H1 (cell line): ENCODE measurements around the gene ANKRD27. TPM values are rescaled to one million over a fixed set of nuclear protein-coding genes. Genes with fewer than 3 reads are reported as not detected.

Source experiments
- CTCF ChIA-PET: fragments of 300-600 bp; sonication (Branson Sonifier 250); formaldehyde crosslinking; loops from one replicate; lab custom pipeline; 2021; ENCODE audit not compliant: partially characterized antibody; lab: Charles Lee
- POLR2A ChIA-PET: fragments of 300-600 bp; sonication (Branson Sonifier 250); formaldehyde crosslinking; loops from one replicate; lab custom pipeline; 2021; ENCODE audit warnings: inconsistent platforms; ENCODE audit not compliant: partially characterized antibody; lab: Charles Lee
- DNase-seq, 2 experiments: peaks; one replicate each; pipeline versions ENCODE4 v3.0.0 to v3.0.0-alpha.2; 2010 to 2022; ENCODE audit warnings: low spot score in 2 of 2, low read depth in 1 of 2, mixed read lengths in 1 of 2
- FAIRE-seq: peaks from 2 replicates; lab custom pipeline; 2011; peaks lifted over from hg19 to GRCh38; lab: Jason Lieb, UNC
- H2AFZ ChIP-seq: 2 replicates; pipeline ENCODE4 v1.8.1; 2012; ENCODE audit warnings: low read length, inconsistent platforms
- H2AK5ac ChIP-seq: 2 replicates; pipeline ENCODE4 v1.6.1; 2013; ENCODE audit warnings: low read depth, low read length
- H2BK120ac ChIP-seq: replicated peaks from 2 replicates; pipeline ENCODE3; 2013; ENCODE audit warnings: low read depth, low read length, inconsistent platforms
- H2BK12ac ChIP-seq: 2 replicates; pipeline ENCODE4 v1.6.1; 2013; ENCODE audit warnings: low read depth, low read length
- H2BK15ac ChIP-seq: 2 replicates; pipeline ENCODE4 v1.6.1; 2013; ENCODE audit warnings: low read length
- H2BK20ac ChIP-seq: 2 replicates; pipeline ENCODE4 v1.6.1; 2013; ENCODE audit warnings: low read length
- H2BK5ac ChIP-seq: 2 replicates; pipeline ENCODE4 v1.6.1; 2013; ENCODE audit warnings: low read depth, low read length
- H3K14ac ChIP-seq: 2 replicates; pipeline ENCODE4 v1.6.1; 2013; ENCODE audit warnings: inconsistent platforms; ENCODE audit not compliant: insufficient read length
- H3K18ac ChIP-seq: 2 replicates; pipeline ENCODE4 v1.6.1; 2013; ENCODE audit warnings: low read length; ENCODE audit errors: extremely low read depth
- H3K23ac ChIP-seq: 2 replicates; pipeline ENCODE4 v1.6.1; 2013; ENCODE audit warnings: inconsistent platforms; ENCODE audit not compliant: insufficient read length
- H3K23me2 ChIP-seq: 2 replicates; pipeline ENCODE4 v1.6.1; 2013; ENCODE audit warnings: low read depth, low read length
- H3K27ac ChIP-seq: 2 replicates; pipeline ENCODE4 v1.6.1; 2011; ENCODE audit warnings: low read depth, low read length, inconsistent platforms
- H3K27me3 ChIP-seq, 4 experiments: replicated peaks in 1 of 4; 1 replicate in 1 of 4; 2 replicates in 3 of 4; pipeline versions ENCODE4 v1.6.1 to v1.8.1; 2011 to 2013; ENCODE audit warnings: low read length in 3 of 4, mild to moderate bottlenecking in 3 of 4, inconsistent platforms in 2 of 4, mixed read lengths in 2 of 4, moderate library complexity in 1 of 4; ENCODE audit not compliant: control insufficient read depth in 3 of 4, insufficient read depth in 3 of 4; ENCODE audit errors: extremely low read depth in 1 of 4
- H3K36me3 ChIP-seq, 4 experiments: 2 replicates each; pipeline versions ENCODE4 v1.6.1 to v1.8.1; 2011 to 2013; ENCODE audit warnings: mild to moderate bottlenecking in 4 of 4, low read length in 3 of 4, moderate library complexity in 2 of 4, control low read depth in 1 of 4, inconsistent platforms in 1 of 4; ENCODE audit not compliant: insufficient read depth in 4 of 4, control insufficient read depth in 2 of 4
- H3K4ac ChIP-seq: replicated peaks from 2 replicates; pipeline ENCODE3; 2013; ENCODE audit warnings: low read length, low read depth, mixed read lengths, inconsistent platforms; ENCODE audit not compliant: insufficient read length
- H3K4me1 ChIP-seq, 4 experiments: replicated peaks in 1 of 4; 1 replicate in 1 of 4; 2 replicates in 3 of 4; pipeline versions ENCODE4 v1.6.1 to v1.8.1; 2011 to 2013; ENCODE audit warnings: low read length in 3 of 4, inconsistent platforms in 2 of 4, mixed read lengths in 1 of 4; ENCODE audit not compliant: insufficient read depth in 4 of 4, control insufficient read depth in 3 of 4
- H3K4me2 ChIP-seq, 2 experiments: 2 replicates each; pipeline versions ENCODE4 v1.6.1 to v1.8.1; 2011 to 2013; ENCODE audit warnings: low read depth in 2 of 2, low read length in 2 of 2, control low read depth in 1 of 2, inconsistent platforms in 1 of 2, mild to moderate bottlenecking in 1 of 2; ENCODE audit not compliant: insufficient read depth in 1 of 2
- H3K4me3 ChIP-seq, 4 experiments: fragments of 200-600, 300-600 bp in 1 of 4; sonication (generic), shearing (Covaris generic), sonication (Bioruptor Twin) in 1 of 4; 2 replicates each; pipeline versions ENCODE4 v1.5.1 to v1.8.1; 2011 to 2016; ENCODE audit warnings: low read length in 4 of 4, low read depth in 3 of 4, control low read depth in 2 of 4, inconsistent platforms in 2 of 4, mild to moderate bottlenecking in 2 of 4, mixed read lengths in 1 of 4, moderate library complexity in 1 of 4; ENCODE audit not compliant: insufficient read depth in 2 of 4; ENCODE audit errors: extremely low read depth in 1 of 4
- H3K56ac ChIP-seq: replicated peaks from 2 replicates; pipeline ENCODE3; 2013; ENCODE audit warnings: low read depth, mild to moderate bottlenecking, mixed read lengths, low read length, inconsistent platforms; ENCODE audit not compliant: insufficient read length
- H3K79me1 ChIP-seq: 2 replicates; pipeline ENCODE4 v1.6.1; 2013; ENCODE audit warnings: low read depth, low read length, control low read depth
- H3K79me2 ChIP-seq, 2 experiments: 2 replicates each; pipeline versions ENCODE4 v1.6.1 to v1.8.1; 2012 to 2013; ENCODE audit warnings: low read length in 2 of 2, mild to moderate bottlenecking in 2 of 2, inconsistent platforms in 1 of 2; ENCODE audit not compliant: insufficient read depth in 2 of 2, control insufficient read depth in 1 of 2
- H3K9ac ChIP-seq, 4 experiments: replicated peaks in 1 of 4; 1 replicate in 1 of 4; 2 replicates in 3 of 4; pipeline versions ENCODE4 v1.6.1 to v1.8.1; 2011 to 2013; ENCODE audit warnings: low read depth in 3 of 4, low read length in 3 of 4, control low read depth in 2 of 4, mild to moderate bottlenecking in 2 of 4, moderate library complexity in 2 of 4, inconsistent platforms in 1 of 4; ENCODE audit errors: extremely low read depth in 1 of 4
- H3K9me3 ChIP-seq, 2 experiments: 2 replicates each; pipeline versions ENCODE4 v1.6.1 to v1.8.1; 2012 to 2013; ENCODE audit warnings: mild to moderate bottlenecking in 2 of 2, moderate library complexity in 2 of 2, control low read depth in 1 of 2, inconsistent platforms in 1 of 2, low read depth in 1 of 2, low read length in 1 of 2, mixed read lengths in 1 of 2; ENCODE audit not compliant: insufficient read depth in 2 of 2
- H4K20me1 ChIP-seq, 2 experiments: replicated peaks in 1 of 2; 2 replicates each; pipeline versions ENCODE3 to v1.8.1; 2011 to 2013; ENCODE audit warnings: inconsistent platforms in 2 of 2, low read length in 2 of 2, mild to moderate bottlenecking in 1 of 2; ENCODE audit not compliant: insufficient read depth in 2 of 2, control insufficient read depth in 1 of 2
- H4K5ac ChIP-seq: 2 replicates; pipeline ENCODE4 v1.6.1; 2013; ENCODE audit warnings: low read length, low read depth, mixed read lengths, inconsistent platforms; ENCODE audit not compliant: insufficient read length
- H4K8ac ChIP-seq: 2 replicates; pipeline ENCODE4 v1.8.0; 2013; ENCODE audit warnings: mild to moderate bottlenecking, moderate library complexity, low read length, inconsistent platforms; ENCODE audit not compliant: insufficient read depth; ENCODE audit errors: extremely low read depth
- H4K91ac ChIP-seq: replicated peaks from 2 replicates; pipeline ENCODE3; 2013; ENCODE audit warnings: low read length, mixed read lengths, inconsistent platforms; ENCODE audit not compliant: insufficient read length
- FOSL1 ChIP-seq: IDR thresholded peaks from 2 replicates; pipeline ENCODE4 v1.6.1; 2011; ENCODE audit warnings: mild to moderate bottlenecking, low read depth, low read length, moderate library complexity; ENCODE audit not compliant: insufficient read depth
- MAFK ChIP-seq: IDR thresholded peaks from 2 replicates; pipeline ENCODE4 v1.6.1; 2012; ENCODE audit warnings: low read depth, mild to moderate bottlenecking, improper control_type of control experiment, low read length
- TCF12 ChIP-seq: IDR thresholded peaks from 2 replicates; pipeline ENCODE4 v1.6.1; 2011; ENCODE audit warnings: low read depth, mild to moderate bottlenecking, low read length
- WGBS, 2 experiments: shearing (Covaris generic) in 1 of 2; methylation state at CpG; one replicate each; pipeline versions ENCODE4 v1.1.6 to v1.1.7; 2013 to 2015; ENCODE audit warnings: low lambda C conversion rate in 2 of 2, mixed read lengths in 2 of 2, inconsistent platforms in 1 of 2, low coverage in 1 of 2, missing lambda C conversion rate in 1 of 2; ENCODE audit not compliant: insufficient replicate concordance in 2 of 2, insufficient coverage in 1 of 2, insufficient read length in 1 of 2; ENCODE audit errors: extremely low coverage in 1 of 2, missing lambda C conversion rate in 1 of 2; 5-methylcytosine and 5-hydroxymethylcytosine counted together
- polyA plus RNA-seq, 7 experiments: library from polyadenylated mRNA; depleted of rRNA in 3 of 7; stranded (reverse) in 5 of 7; unstranded in 2 of 7; fragments of >200 nt in 5 of 7; fragments of 200-250 nt in 2 of 7; gene quantifications; 1 replicate in 5 of 7; 2 replicates in 1 of 7; 4 replicates in 1 of 7; pipeline versions ENCODE4 v1.2.1 to v1.2.3, GENCODE V29; 2011 to 2013; ENCODE audit warnings: missing spikeins in 2 of 7, mixed read lengths in 2 of 7
- total RNA-seq: library from RNA; stranded (reverse); fragmentation: NEBNext Ultra II Directional; extraction: Animal tissue kit (Norgen Biotek cat#: 25700); gene quantifications from 2 replicates; pipeline ENCODE4 v1.2.1, GENCODE V29; 2021

ANKRD27 gene
- total and polyA plus RNA-seq, 2 of the 8 experiments (the other 6 are each of a cell fraction or from before 2014, with no cell fraction given), result 27.9 to 55.7 TPM

DNA sequence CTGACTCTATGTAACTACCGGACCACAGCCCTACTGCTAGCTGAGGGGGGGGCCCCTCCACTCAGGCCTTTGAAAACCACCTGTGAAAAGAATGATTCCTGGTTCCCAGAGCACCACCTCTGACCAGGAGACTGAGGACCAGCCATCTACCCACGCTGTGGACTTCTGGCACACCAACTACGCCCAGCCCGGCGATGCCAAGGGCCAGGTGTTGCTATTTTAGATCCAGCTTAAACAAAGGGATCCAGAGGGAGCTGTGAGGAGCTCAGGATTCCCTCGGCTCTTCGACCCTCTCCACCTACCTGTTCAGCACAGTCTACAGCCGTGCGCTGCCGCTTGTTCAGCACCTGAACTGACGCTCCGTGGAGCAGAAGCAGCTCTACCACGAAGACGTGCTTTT is 71.0 kb downstream of the ANKRD27 start:
- H3K4me1 ChIP-seq, result no peaks in the 10 kb centered on the region

More for the DNA sequence above, 71.0 kb downstream of the ANKRD27 start:
- no peak overlapping the region for H3K27ac ChIP-seq
- no peak overlapping the region for H4K8ac ChIP-seq
- H3K14ac ChIP-seq, result no peak overlapping the region
- no peak overlapping the region for H2BK5ac ChIP-seq
- H4K91ac ChIP-seq, result no peak overlapping the region
- H3K23me2 ChIP-seq, result no peaks in the 10 kb centered on the region
- H2AFZ ChIP-seq, result no peak overlapping the region
- H3K36me3 ChIP-seq, result peaks cover 7 to 43% (median 25%) of the 10 kb centered on the region in 4 experiments; a peak in 7 of 8 replicates
- H3K9me3 ChIP-seq, result no peaks in the 10 kb centered on the region
- DNase-seq (no peak), FAIRE-seq (no peak)
- no peak overlapping the region for H3K4me2 ChIP-seq
- ChIA-PET CTCF (no interaction called here), POLR2A (no interaction called here)
- no peak overlapping the region for H3K4me3 ChIP-seq
- no peak overlapping the region for H3K9ac ChIP-seq
- TF ChIP-seq FOSL1 (no peak), MAFK (no peak), TCF12 (no peak)
- H3K18ac ChIP-seq, result no peak overlapping the region
- H2BK12ac ChIP-seq, result no peak overlapping the region
- H3K79me2 ChIP-seq, result no peaks in the 10 kb centered on the region
- peaks cover 0 to 2% of the 10 kb centered on the region in 2 experiments for H4K20me1 ChIP-seq
- H3K27me3 ChIP-seq, result no peaks in the 10 kb centered on the region
- H3K4ac ChIP-seq, result no peak overlapping the region
- no peaks in the 10 kb centered on the region; the same call in 1 of the 2 replicates for H3K79me1 ChIP-seq
- WGBS, 2 experiments, result 93% methylated on average over 14 of the region's 14 CpGs; no CpG with 5 or more reads in 1 of the 2 experiments
- H2BK120ac ChIP-seq, result no peak overlapping the region
- no peak overlapping the region for H4K5ac ChIP-seq
- H2BK20ac ChIP-seq, result no peak overlapping the region
- H2AK5ac ChIP-seq, result no peak overlapping the region
- no peak overlapping the region for H3K56ac ChIP-seq
- H2BK15ac ChIP-seq, result no peak overlapping the region
- no peak overlapping the region for H3K23ac ChIP-seq
